ENCODE measurements around the gene SPOCK2.

Gene SPOCK2

GRCh38 chr10:72077275-72077990, 10.9 kb downstream of the SPOCK2 start:
- Histone ChIP-seq H3K9me2 (replicated peaks; ENCODE audit: insufficient read depth, low read length) (no peaks in the 10 kb centered on the region), H3K27me3 (ENCODE audit: low read length) (no peaks in the 10 kb centered on the region), H3F3A (ENCODE audit: insufficient read depth) (no peaks in the 10 kb centered on the region), H3K4me3 (ENCODE audit: insufficient read depth, low read length, poor library complexity, severe bottlenecking) (no peak overlapping the region), H4K20me1 (ENCODE audit: low read depth, low read length) (no peaks in the 10 kb centered on the region), H3K9ac (ENCODE audit: low read length) (no peak overlapping the region), H3K9me3 (ENCODE audit: insufficient read depth, low read length) (no peaks in the 10 kb centered on the region), H3K79me2 (ENCODE audit: insufficient read depth, low read length) (no peaks in the 10 kb centered on the region), H3K27ac (ENCODE audit: low read depth, low read length) (no peak overlapping the region), H3K36me3 (ENCODE audit: low read length) (no peaks in the 10 kb centered on the region), H3K4me2 (ENCODE audit: low read depth, low read length, poor library complexity, severe bottlenecking) (no peak overlapping the region), H2AFZ (ENCODE audit: low read depth, low read length, severe bottlenecking) (no peak overlapping the region)
- TF ChIP-seq CTCF (IDR thresholded peaks at IDR 0.05; ENCODE audit: insufficient read depth, low read length, poor library complexity, severe bottlenecking) = no peak
- no peak for TF ChIP-seq EZH2phosphoT487 (conservative IDR thresholded peaks at IDR 0.05; ENCODE audit: low read length)

GRCh38 chr10:72076756-72077155, 11.6 kb downstream of the SPOCK2 start:
- Histone ChIP-seq H3K9me3 (ENCODE audit: insufficient read depth, low read length) (no peaks in the 10 kb centered on the region), H3K9me2 (replicated peaks; ENCODE audit: insufficient read depth, low read length) (no peaks in the 10 kb centered on the region), H3K4me3 (ENCODE audit: insufficient read depth, low read length, poor library complexity, severe bottlenecking) (no peak overlapping the region), H3K9ac (ENCODE audit: low read length) (no peak overlapping the region), H3K79me2 (ENCODE audit: insufficient read depth, low read length) (no peaks in the 10 kb centered on the region), H4K20me1 (ENCODE audit: low read depth, low read length) (no peaks in the 10 kb centered on the region), H2AFZ (ENCODE audit: low read depth, low read length, severe bottlenecking) (no peak overlapping the region), H3K27me3 (ENCODE audit: low read length) (no peaks in the 10 kb centered on the region), H3K36me3 (ENCODE audit: low read length) (no peaks in the 10 kb centered on the region), H3F3A (ENCODE audit: insufficient read depth) (no peaks in the 10 kb centered on the region), H3K4me2 (ENCODE audit: low read depth, low read length, poor library complexity, severe bottlenecking) (no peak overlapping the region), H3K27ac (ENCODE audit: low read depth, low read length) (no peak overlapping the region)
- no peak for TF ChIP-seq CTCF (IDR thresholded peaks at IDR 0.05; ENCODE audit: insufficient read depth, low read length, poor library complexity, severe bottlenecking)
- no peak for TF ChIP-seq EZH2phosphoT487 (conservative IDR thresholded peaks at IDR 0.05; ENCODE audit: low read length)

GRCh38 chr10:72075376-72076115, 12.8 kb downstream of the SPOCK2 start:
- no peak overlapping the region for H2AFZ ChIP-seq (ENCODE audit: low read depth, low read length, severe bottlenecking)
- no peak overlapping the region for H3K9ac ChIP-seq (ENCODE audit: low read length)
- no peak overlapping the region for H3K4me3 ChIP-seq (ENCODE audit: insufficient read depth, low read length, poor library complexity, severe bottlenecking)
- no peaks in the 10 kb centered on the region for H3K27me3 ChIP-seq (ENCODE audit: low read length)
- no peak overlapping the region for H3K4me2 ChIP-seq (ENCODE audit: low read depth, low read length, poor library complexity, severe bottlenecking)
- no peaks in the 10 kb centered on the region for H3K9me2 ChIP-seq (replicated peaks; ENCODE audit: insufficient read depth, low read length)
- no peak for TF ChIP-seq EZH2phosphoT487 (conservative IDR thresholded peaks at IDR 0.05; ENCODE audit: low read length)
- TF ChIP-seq CTCF (IDR thresholded peaks at IDR 0.05; ENCODE audit: insufficient read depth, low read length, poor library complexity, severe bottlenecking) = no peak
- no peaks in the 10 kb centered on the region for H3F3A ChIP-seq (ENCODE audit: insufficient read depth)
- H4K20me1 ChIP-seq (ENCODE audit: low read depth, low read length) = no peaks in the 10 kb centered on the region
- H3K79me2 ChIP-seq (ENCODE audit: insufficient read depth, low read length) = no peaks in the 10 kb centered on the region
- H3K9me3 ChIP-seq (ENCODE audit: insufficient read depth, low read length) = no peaks in the 10 kb centered on the region
- no peak overlapping the region for H3K27ac ChIP-seq (ENCODE audit: low read depth, low read length)
- H3K36me3 ChIP-seq (ENCODE audit: low read length) = no peaks in the 10 kb centered on the region
